DND-41 (cell line): ENCODE data around the gene LRRC34.

ENCODE experiments used
- ATAC-seq: fragments of 200-7000 bp; cut with Tn5 transposase; 3 replicates; pipeline ENCODE4 v1.9.1; 2021; ENCODE audit warnings: low read depth; ENCODE audit not compliant: insufficient read depth
- DNase-seq: peaks from one replicate; pipeline ENCODE4 v3.0.0-alpha.2; 2020
- H2AFZ ChIP-seq: 2 replicates; pipeline ENCODE4 v1.6.0; 2012; ENCODE audit warnings: low read depth, low read length
- H3K27ac ChIP-seq: 2 replicates; pipeline ENCODE4 v1.5.1; 2012; ENCODE audit warnings: low read length, inconsistent platforms
- H3K27me3 ChIP-seq: fragments of 200-600 bp; sonication (generic); 2 replicates; pipeline ENCODE4 v1.6.0; 2012; ENCODE audit warnings: low read length, mild to moderate bottlenecking, inconsistent platforms; ENCODE audit not compliant: insufficient read depth, poor library complexity
- H3K36me3 ChIP-seq: 2 replicates; pipeline ENCODE4 v1.5.1; 2012; ENCODE audit warnings: low read length, inconsistent platforms; ENCODE audit not compliant: insufficient read depth
- H3K4me1 ChIP-seq: 2 replicates; pipeline ENCODE4 v1.5.1; 2012; ENCODE audit warnings: mild to moderate bottlenecking, low read length; ENCODE audit not compliant: insufficient read depth
- H3K4me2 ChIP-seq: 2 replicates; pipeline ENCODE4 v1.6.0; 2012; ENCODE audit warnings: mild to moderate bottlenecking, moderate library complexity, low read length, inconsistent platforms; ENCODE audit not compliant: insufficient read depth
- H3K4me3 ChIP-seq, 2 experiments: fragments of 200-600 bp in 1 of 2; shearing (Covaris generic) in 1 of 2; 2 replicates each; pipeline ENCODE4 v1.5.1; 2012 to 2016; ENCODE audit warnings: inconsistent platforms in 2 of 2, low read length in 2 of 2, mild to moderate bottlenecking in 2 of 2, low read depth in 1 of 2, moderate library complexity in 1 of 2
- H3K79me2 ChIP-seq: 2 replicates; pipeline ENCODE4 v1.6.0; 2012; ENCODE audit warnings: low read length, inconsistent platforms; ENCODE audit not compliant: insufficient read depth
- H3K9ac ChIP-seq: 2 replicates; pipeline ENCODE4 v1.6.0; 2012; ENCODE audit warnings: low read depth, mild to moderate bottlenecking, inconsistent platforms, low read length, moderate library complexity
- H3K9me3 ChIP-seq: 2 replicates; pipeline ENCODE4 v1.5.1; 2012; ENCODE audit warnings: low read length, moderate library complexity, mild to moderate bottlenecking, inconsistent platforms; ENCODE audit not compliant: insufficient read depth, severe bottlenecking
- H4K20me1 ChIP-seq: 2 replicates; pipeline ENCODE4 v1.6.0; 2012; ENCODE audit warnings: low read length; ENCODE audit not compliant: insufficient read depth
- CTCF ChIP-seq: IDR thresholded peaks from 2 replicates; pipeline ENCODE4 v1.5.1; 2012; ENCODE audit warnings: borderline replicate concordance, low read length, moderate library complexity, mild to moderate bottlenecking; ENCODE audit not compliant: poor library complexity, severe bottlenecking; ENCODE audit errors: extremely low read depth
- EZH2 ChIP-seq: IDR thresholded peaks from 3 replicates; pipeline ENCODE4 v1.6.1; 2012; ENCODE audit warnings: borderline replicate concordance, low read depth, mild to moderate bottlenecking, moderate library complexity, low read length, inconsistent platforms; ENCODE audit not compliant: severe bottlenecking

LRRC34 gene

DNA sequence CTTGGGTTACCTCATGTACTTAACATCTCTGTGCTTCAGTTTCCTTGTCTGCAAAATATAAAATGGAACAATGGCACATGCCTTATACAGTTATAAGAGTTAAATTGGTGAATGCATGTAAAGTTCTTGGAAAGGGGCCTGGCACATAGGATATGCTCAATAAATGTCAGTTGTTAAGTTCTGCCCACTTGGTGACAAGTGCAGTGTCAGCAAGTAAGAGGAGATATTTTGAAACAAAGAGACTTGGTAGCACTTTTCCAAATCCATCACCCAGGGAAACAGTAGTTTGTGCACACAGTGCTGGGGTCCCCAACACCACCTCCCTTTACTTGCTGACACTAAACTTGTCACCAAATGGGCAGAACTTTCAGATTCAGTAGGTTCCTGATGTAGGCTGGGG is 37.9 kb upstream of the LRRC34 start:
- no peaks in the 10 kb centered on the region for H3K4me1 ChIP-seq
- H2AFZ ChIP-seq: no peak overlapping the region
- DNase-seq: no peak
- H3K27ac ChIP-seq: no peak overlapping the region
- no peak overlapping the region for H3K9ac ChIP-seq
- no peaks in the 10 kb centered on the region for H3K9me3 ChIP-seq
- no peaks in the 10 kb centered on the region for H4K20me1 ChIP-seq
- H3K4me3 ChIP-seq: no peak overlapping the region
- no peaks in the 10 kb centered on the region for H3K36me3 ChIP-seq
- H3K27me3 ChIP-seq: peaks cover 16% of the 10 kb centered on the region
- TF ChIP-seq EZH2 (no peak), CTCF (no peak)
- no peaks in the 10 kb centered on the region for H3K79me2 ChIP-seq
- no peak for ATAC-seq
- no peak overlapping the region for H3K4me2 ChIP-seq

GRCh38 chr3:169848741-169849140 is 36.0 kb upstream of the LRRC34 start:
- no peaks in the 10 kb centered on the region for H3K4me1 ChIP-seq
- no peak overlapping the region for H2AFZ ChIP-seq
- no peaks in the 10 kb centered on the region for H3K9me3 ChIP-seq
- H3K4me2 ChIP-seq: no peak overlapping the region
- H4K20me1 ChIP-seq: no peaks in the 10 kb centered on the region
- H3K27me3 ChIP-seq: peaks cover 10% of the 10 kb centered on the region
- ATAC-seq (no peak), DNase-seq (no peak)
- no peaks in the 10 kb centered on the region for H3K79me2 ChIP-seq
- H3K36me3 ChIP-seq: no peaks in the 10 kb centered on the region
- H3K9ac ChIP-seq: no peak overlapping the region
- H3K4me3 ChIP-seq: no peak overlapping the region
- no peak overlapping the region for H3K27ac ChIP-seq
- no peak for TF ChIP-seq CTCF
- no peak for TF ChIP-seq EZH2

- H2AFZ ChIP-seq: no peak overlapping the region
- TF ChIP-seq EZH2 (no peak), CTCF (no peak)
- no peak overlapping the region for H3K9ac ChIP-seq
- DNase-seq (peak; percentile 12), ATAC-seq (peak; percentile 52; the same call in 2 of the 3 replicates)
- H3K27me3 ChIP-seq: peaks cover 13% of the 10 kb centered on the region
- no peak overlapping the region for H3K27ac ChIP-seq
- H4K20me1 ChIP-seq: no peaks in the 10 kb centered on the region
- no peaks in the 10 kb centered on the region for H3K79me2 ChIP-seq
- H3K4me2 ChIP-seq: no peak overlapping the region
- H3K4me3 ChIP-seq: no peak overlapping the region
- no peaks in the 10 kb centered on the region for H3K9me3 ChIP-seq
- no peaks in the 10 kb centered on the region for H3K4me1 ChIP-seq
- H3K36me3 ChIP-seq: no peaks in the 10 kb centered on the region
Observed at GRCh38 chr3:169847896-169848295, 35.2 kb upstream of the LRRC34 start.
